HUES48 (cell line): ENCODE results near the gene GPLD1.

Experiments
- H3K27ac ChIP-seq: one replicate; pipeline ENCODE4 v1.7.0; 2013; ENCODE audit warnings: low read depth, low read length, inconsistent platforms
- H3K27me3 ChIP-seq: 2 replicates; pipeline ENCODE4 v1.6.1; 2013; ENCODE audit warnings: mild to moderate bottlenecking, low read length; ENCODE audit not compliant: control insufficient read depth, insufficient read depth
- H3K36me3 ChIP-seq: 2 replicates; pipeline ENCODE4 v1.6.1; 2013; ENCODE audit warnings: low read length; ENCODE audit not compliant: control insufficient read depth, insufficient read depth
- H3K4me1 ChIP-seq: 2 replicates; pipeline ENCODE4 v1.6.1; 2013; ENCODE audit warnings: mild to moderate bottlenecking, low read length; ENCODE audit not compliant: control insufficient read depth, insufficient read depth
- H3K4me3 ChIP-seq: 2 replicates; pipeline ENCODE4 v1.5.1; 2013; ENCODE audit warnings: mild to moderate bottlenecking, low read depth, low read length
- H3K9ac ChIP-seq: 2 replicates; pipeline ENCODE4 v1.6.1; 2013; ENCODE audit warnings: mild to moderate bottlenecking, low read depth, low read length, moderate library complexity
- H3K9me3 ChIP-seq: 2 replicates; pipeline ENCODE4 v1.6.1; 2013; ENCODE audit warnings: low read length; ENCODE audit not compliant: control insufficient read depth, insufficient read depth

GPLD1 gene, protein sequence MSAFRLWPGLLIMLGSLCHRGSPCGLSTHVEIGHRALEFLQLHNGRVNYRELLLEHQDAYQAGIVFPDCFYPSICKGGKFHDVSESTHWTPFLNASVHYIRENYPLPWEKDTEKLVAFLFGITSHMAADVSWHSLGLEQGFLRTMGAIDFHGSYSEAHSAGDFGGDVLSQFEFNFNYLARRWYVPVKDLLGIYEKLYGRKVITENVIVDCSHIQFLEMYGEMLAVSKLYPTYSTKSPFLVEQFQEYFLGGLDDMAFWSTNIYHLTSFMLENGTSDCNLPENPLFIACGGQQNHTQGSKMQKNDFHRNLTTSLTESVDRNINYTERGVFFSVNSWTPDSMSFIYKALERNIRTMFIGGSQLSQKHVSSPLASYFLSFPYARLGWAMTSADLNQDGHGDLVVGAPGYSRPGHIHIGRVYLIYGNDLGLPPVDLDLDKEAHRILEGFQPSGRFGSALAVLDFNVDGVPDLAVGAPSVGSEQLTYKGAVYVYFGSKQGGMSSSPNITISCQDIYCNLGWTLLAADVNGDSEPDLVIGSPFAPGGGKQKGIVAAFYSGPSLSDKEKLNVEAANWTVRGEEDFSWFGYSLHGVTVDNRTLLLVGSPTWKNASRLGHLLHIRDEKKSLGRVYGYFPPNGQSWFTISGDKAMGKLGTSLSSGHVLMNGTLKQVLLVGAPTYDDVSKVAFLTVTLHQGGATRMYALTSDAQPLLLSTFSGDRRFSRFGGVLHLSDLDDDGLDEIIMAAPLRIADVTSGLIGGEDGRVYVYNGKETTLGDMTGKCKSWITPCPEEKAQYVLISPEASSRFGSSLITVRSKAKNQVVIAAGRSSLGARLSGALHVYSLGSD

DNA sequence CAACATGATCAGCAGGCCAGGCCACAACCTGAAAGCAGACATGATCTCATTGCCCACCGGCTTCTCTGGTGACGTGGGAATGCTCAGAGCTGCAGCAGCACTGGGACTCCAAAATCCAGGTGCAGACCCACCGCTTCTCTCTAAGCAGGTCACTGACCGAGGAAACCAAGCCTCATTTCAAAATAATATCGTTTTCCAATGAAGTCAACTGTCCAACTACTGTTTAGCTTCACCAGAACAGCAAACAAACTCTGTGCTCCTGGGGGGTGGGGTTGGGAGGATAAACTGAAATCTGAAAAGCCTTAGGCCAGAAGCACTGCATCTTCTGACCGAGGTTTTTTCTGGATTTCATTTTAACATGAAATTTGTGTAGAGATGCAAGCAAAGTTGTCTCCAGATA, at the start of gene GPLD1:
Gene GPLD1, minus strand, starts transcription at position 109 of the 400 bp plus-strand sequence. Its CDS starts 67 bp downstream, at position 42.
- H3K27me3 ChIP-seq: peaks cover 12% of the 10 kb centered on the region
- no peaks in the 10 kb centered on the region for H3K9me3 ChIP-seq
- no peak within 1 kb of the TSS for H3K4me3 ChIP-seq
- H3K9ac ChIP-seq: no peak within 1 kb of the TSS
- H3K4me1 ChIP-seq: peaks cover 15% of the 10 kb centered on the region; the same call in 1 of the 2 replicates
- H3K27ac ChIP-seq: no peak within 1 kb of the TSS
- no peaks in the 10 kb centered on the region for H3K36me3 ChIP-seq

DNA sequence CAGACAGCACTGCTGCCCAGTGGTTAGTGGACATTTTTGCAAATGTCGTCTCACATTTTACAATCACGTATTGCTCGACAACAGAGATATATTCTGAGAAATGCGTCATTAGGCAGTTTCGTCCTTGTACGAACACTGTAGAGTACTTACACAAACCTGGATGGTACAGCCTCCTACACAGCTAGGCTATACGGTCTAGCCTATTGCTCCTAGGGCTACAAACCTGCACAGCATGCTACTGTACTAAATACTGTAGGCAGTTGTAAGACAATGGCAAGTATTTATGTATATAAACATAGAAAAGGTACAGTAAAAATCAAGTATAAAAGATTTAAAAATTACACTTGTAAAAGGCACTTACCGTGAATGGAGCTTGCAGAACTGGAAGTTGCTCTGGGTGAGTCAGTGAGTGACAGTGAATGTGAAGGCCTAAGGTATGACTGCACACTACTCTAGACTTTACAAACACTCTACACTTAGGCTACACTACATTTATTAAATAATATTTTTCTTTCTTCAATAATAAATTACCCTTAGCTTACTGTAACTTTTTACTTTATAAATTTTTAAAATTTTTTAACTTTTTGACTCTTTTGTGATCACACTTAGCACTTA, 48.5 kb upstream of the GPLD1 start:
- Histone ChIP-seq H3K4me3 (no peak overlapping the region), H3K9ac (no peak overlapping the region), H3K36me3 (no peaks in the 10 kb centered on the region), H3K4me1 (no peaks in the 10 kb centered on the region), H3K9me3 (no peaks in the 10 kb centered on the region), H3K27ac (no peak overlapping the region), H3K27me3 (no peaks in the 10 kb centered on the region)

DNA sequence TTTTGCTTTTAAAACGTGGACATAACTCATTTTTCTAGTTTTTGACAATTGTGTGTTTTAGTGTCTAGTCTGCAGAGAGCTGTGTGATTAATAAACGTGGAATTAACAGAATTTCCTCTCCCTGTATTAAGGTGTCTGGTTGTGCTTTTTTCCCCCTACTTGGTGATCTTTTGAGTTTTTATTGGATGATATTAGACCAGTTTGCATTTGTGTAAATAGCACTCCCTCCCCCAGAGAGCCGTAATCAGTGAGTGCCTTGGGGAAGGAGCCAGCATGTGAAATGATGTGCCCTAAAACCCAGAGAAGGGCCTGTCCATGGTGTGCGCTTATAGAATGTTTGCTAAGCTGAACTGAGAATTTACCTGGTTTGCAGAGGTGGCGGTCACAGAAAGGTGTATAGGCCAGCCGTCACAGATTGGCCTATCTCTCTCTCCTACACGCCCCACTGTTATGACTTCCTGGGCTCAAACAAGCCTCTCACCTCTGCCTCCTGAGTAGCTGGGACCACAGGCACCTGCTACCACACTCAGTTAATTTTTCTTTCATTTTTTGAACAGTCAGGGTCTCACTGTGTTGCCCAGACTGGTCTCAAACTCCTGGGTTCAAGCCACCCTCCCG, 47.8 kb upstream of the GPLD1 start:
- no peak overlapping the region for H3K27ac ChIP-seq
- no peak overlapping the region for H3K9ac ChIP-seq
- H3K9me3 ChIP-seq: no peaks in the 10 kb centered on the region
- H3K27me3 ChIP-seq: no peaks in the 10 kb centered on the region
- H3K4me1 ChIP-seq: no peaks in the 10 kb centered on the region
- no peaks in the 10 kb centered on the region for H3K36me3 ChIP-seq
- no peak overlapping the region for H3K4me3 ChIP-seq

DNA sequence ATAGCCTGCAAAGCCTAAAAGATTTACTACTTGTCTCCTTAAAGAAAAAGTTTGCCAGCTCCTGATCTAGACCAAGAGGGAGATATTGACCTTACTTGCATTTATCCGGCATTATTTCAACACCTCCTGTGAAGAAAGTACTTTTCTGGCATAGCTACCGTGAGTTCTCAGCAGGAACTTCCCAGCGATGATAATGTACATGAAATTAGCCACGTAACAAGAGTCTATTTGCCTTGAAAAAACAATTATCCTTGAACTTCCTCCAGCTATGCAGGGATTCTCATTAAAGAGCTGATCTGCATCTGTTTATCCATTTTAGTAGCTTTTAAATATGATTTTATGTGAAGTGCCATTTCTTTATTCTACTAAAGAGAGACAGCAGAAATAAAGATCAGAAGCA, 47.1 kb upstream of the GPLD1 start:
- Histone ChIP-seq H3K4me1 (no peaks in the 10 kb centered on the region), H3K27me3 (no peaks in the 10 kb centered on the region), H3K4me3 (no peak overlapping the region), H3K9ac (no peak overlapping the region), H3K9me3 (no peaks in the 10 kb centered on the region), H3K27ac (no peak overlapping the region), H3K36me3 (no peaks in the 10 kb centered on the region)

DNA sequence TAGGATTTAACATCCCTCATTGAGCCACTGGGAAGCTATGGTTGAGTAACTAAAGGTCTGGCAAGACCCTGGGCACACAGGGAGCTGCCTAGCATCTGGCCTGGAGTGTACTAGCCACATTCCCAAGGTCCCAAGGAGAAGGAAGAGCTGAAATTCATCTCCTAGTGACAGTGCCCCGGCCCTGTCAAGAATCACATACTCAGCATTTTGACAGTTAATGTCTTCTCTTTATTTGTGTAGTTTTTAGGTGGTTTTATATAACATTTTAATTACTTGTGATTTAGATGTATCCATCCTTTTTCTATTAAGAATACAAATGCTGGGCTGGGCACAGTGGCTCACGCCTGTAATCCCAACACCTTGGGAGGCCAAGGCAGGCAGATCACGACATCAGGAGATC, 45.8 kb upstream of the GPLD1 start:
- Histone ChIP-seq H3K27me3 (no peaks in the 10 kb centered on the region), H3K36me3 (no peaks in the 10 kb centered on the region), H3K9me3 (no peaks in the 10 kb centered on the region)

DNA sequence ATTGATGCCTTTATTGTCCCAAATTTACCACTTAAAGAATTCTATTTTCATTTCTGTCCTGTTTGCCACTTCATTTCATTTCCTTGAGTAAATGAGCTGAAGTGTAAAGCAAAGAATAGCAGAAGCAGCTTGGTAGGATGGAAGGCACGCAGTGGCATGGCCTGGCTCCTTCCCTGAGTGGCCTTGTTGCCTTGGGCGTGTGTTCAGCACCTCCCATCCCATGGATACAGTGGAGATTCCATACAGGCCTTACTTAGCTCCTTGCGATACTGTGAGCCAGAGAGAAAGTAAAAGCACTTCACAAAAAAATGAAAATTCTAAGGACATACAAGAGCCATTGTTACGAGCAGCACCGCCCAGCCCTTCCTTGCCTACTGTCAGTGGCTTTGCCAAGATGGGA, 45.0 kb upstream of the GPLD1 start:
- no peaks in the 10 kb centered on the region for H3K27me3 ChIP-seq
- no peak overlapping the region for H3K4me3 ChIP-seq
- no peak overlapping the region for H3K27ac ChIP-seq
- no peaks in the 10 kb centered on the region for H3K36me3 ChIP-seq
- no peaks in the 10 kb centered on the region for H3K9me3 ChIP-seq
- H3K9ac ChIP-seq: no peak overlapping the region
- H3K4me1 ChIP-seq: no peaks in the 10 kb centered on the region

More for the DNA sequence above, 45.8 kb upstream of the GPLD1 start:
- no peak overlapping the region for H3K27ac ChIP-seq
- no peak overlapping the region for H3K9ac ChIP-seq
- no peak overlapping the region for H3K4me3 ChIP-seq
- H3K4me1 ChIP-seq: no peaks in the 10 kb centered on the region

DNA sequence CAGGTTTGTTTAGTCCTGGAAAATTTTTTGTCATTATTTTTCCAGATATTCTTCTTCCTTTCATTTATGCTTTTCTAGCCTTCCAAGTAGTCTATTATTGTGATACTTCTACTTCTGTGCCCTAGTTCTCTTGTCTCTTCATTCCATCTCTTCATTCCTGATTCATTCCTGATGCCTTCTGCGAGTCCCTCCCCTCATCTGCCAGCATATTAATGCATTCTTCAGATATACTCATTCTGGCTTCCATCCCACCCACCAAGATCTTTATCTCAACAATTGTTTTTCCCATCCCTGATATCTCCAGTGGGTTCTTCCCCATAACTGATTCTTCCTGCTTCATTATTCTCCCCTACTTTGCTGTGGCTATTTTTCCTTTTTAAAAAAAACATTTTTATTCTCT, 40.6 kb upstream of the GPLD1 start:
- Histone ChIP-seq H3K9me3 (no peaks in the 10 kb centered on the region), H3K27ac (no peak overlapping the region), H3K9ac (no peak overlapping the region), H3K4me3 (no peak overlapping the region), H3K4me1 (no peaks in the 10 kb centered on the region), H3K27me3 (no peaks in the 10 kb centered on the region), H3K36me3 (no peaks in the 10 kb centered on the region)

DNA sequence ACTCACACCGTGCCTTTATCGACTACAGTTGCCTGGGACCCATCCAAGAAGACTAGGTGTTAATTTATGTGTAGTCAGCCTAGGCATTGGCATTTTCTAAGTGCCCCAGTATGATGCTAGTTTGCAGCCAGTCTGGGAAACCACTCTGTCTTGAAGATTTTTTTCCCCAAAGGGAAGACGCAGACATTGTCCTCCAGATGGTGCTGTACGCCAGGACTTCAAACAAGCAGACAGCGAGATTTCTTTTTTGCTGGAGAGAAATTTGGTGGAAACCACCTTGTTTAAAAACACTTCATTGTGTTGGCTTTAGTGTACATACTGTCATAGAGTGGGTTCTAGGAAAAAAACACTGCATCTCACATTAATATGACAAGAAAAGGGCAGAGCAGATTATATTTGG, 35.4 kb upstream of the GPLD1 start:
- no peak overlapping the region for H3K27ac ChIP-seq

DNA sequence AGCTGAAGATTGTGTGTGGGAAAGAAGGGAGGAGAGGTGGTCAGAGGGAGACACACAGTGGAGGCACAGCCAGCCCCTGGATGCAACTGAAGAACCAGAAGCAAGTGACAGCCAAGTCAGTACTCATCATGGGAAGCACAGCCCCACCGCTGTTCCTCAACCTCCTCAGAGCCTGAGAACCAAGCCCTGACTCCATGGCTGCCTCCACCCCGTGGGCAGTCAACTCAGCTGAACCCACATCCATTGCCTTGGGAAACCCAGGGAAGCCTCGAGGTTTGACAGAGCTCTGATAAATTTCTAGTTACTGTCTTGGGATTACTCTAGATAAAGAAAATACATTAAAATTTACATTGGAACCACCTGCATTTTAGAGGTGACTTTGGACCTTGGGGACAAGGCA, 35.0 kb upstream of the GPLD1 start:
- no peak overlapping the region for H3K9ac ChIP-seq
- H3K27ac ChIP-seq: no peak overlapping the region
- H3K4me1 ChIP-seq: no peaks in the 10 kb centered on the region
- H3K4me3 ChIP-seq: no peak overlapping the region
- no peaks in the 10 kb centered on the region for H3K27me3 ChIP-seq
- no peaks in the 10 kb centered on the region for H3K36me3 ChIP-seq
- H3K9me3 ChIP-seq: no peaks in the 10 kb centered on the region

More for the DNA sequence above, 35.4 kb upstream of the GPLD1 start:
- no peaks in the 10 kb centered on the region for H3K9me3 ChIP-seq
- no peak overlapping the region for H3K4me3 ChIP-seq
- no peaks in the 10 kb centered on the region for H3K4me1 ChIP-seq
- H3K9ac ChIP-seq: no peak overlapping the region
- no peaks in the 10 kb centered on the region for H3K36me3 ChIP-seq
- H3K27me3 ChIP-seq: no peaks in the 10 kb centered on the region

DNA sequence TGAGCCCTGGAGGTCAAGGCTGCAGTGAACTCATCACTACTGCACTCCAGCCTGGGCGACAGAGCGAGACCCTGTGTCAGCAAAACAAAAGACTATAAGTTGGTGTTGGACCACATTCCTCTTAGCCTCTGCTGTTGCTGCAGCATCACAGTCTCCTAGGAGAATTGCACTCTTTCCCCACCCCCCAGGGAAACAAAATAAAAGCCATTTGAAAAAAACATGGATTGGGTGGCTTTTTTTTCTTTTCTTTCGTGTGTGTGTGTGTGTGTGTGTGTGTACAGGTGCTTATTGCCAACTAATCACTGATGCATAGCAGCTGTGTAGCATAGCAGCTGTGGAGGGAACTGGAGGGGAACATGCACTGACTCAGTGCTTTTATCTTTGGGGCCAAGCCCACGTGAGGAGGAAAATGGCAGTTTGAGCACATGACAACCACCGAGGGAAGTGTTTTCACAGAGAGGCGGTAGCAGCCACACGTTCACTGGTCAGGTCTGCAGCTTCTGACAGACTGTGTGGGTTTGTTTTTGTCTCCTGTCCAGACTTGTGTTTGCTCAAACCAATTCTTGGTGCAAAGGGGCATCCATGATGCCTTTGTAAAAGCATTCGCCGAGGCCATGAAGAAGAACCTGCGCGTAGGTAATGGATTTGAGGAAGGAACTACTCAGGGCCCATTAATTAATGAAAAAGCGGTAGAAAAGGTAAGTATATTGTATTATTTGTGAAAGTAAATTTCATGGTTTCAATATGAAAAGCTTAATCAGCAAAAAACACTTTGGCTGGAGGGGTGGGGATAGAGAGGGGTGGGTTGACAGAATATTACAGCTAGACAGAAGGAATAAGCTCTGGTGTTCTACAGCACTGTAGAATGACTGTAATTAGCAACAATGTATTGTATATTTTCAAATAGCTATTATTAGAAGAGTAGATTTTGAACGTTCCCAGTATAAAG, 33.1 kb upstream of the GPLD1 start:
- Histone ChIP-seq H3K27me3 (no peaks in the 10 kb centered on the region), H3K27ac (no peak overlapping the region), H3K4me1 (no peaks in the 10 kb centered on the region), H3K36me3 (no peaks in the 10 kb centered on the region), H3K9me3 (no peaks in the 10 kb centered on the region), H3K4me3 (no peak overlapping the region), H3K9ac (no peak overlapping the region)
